Activated naive CD8-positive, alpha-beta T cell treated with anti-CD3 and anti-CD28 coated beads for 36 hours (primary cell): Measurements from ENCODE around the gene COMMD2. TPM values are rescaled to one million over a fixed set of nuclear protein-coding genes. Genes with fewer than 3 reads are reported as not detected.

Experiments used
- DNase-seq: peaks from one replicate; pipeline ENCODE4 v3.0.0; 2021
- H3K27ac Mint-ChIP-seq: one replicate; pipeline ENCODE4 v1.8.0; 2022; ENCODE audit warnings: mild to moderate bottlenecking, moderate library complexity, mixed read lengths
- H3K27me3 Mint-ChIP-seq: one replicate; pipeline ENCODE4 v1.8.0; 2022; ENCODE audit warnings: mild to moderate bottlenecking, mixed read lengths
- H3K36me3 Mint-ChIP-seq: one replicate; pipeline ENCODE4 v1.8.0; 2021; ENCODE audit warnings: mild to moderate bottlenecking, mixed read lengths
- H3K4me1 Mint-ChIP-seq: one replicate; pipeline ENCODE4 v1.8.0; 2021; ENCODE audit warnings: mixed read lengths
- H3K4me3 Mint-ChIP-seq: one replicate; pipeline ENCODE4 v1.8.0; 2022; ENCODE audit warnings: mild to moderate bottlenecking, moderate library complexity, mixed read lengths
- H3K9me3 Mint-ChIP-seq: one replicate; pipeline ENCODE4 v1.8.0; 2022; ENCODE audit warnings: mixed read lengths
- total RNA-seq, 2 experiments: library from RNA; stranded (reverse); gene quantifications; one replicate each; pipeline ENCODE4 v1.2.3, GENCODE V29; 2021

Gene COMMD2
- total RNA-seq, 2 experiments from 2014 or later = 39.5 to 40.9 TPM

- no peaks in the 10 kb centered on the region for H3K9me3 Mint-ChIP-seq
- DNase-seq = no peak
- H3K36me3 Mint-ChIP-seq = no peaks in the 10 kb centered on the region
- no peak overlapping the region for H3K27ac Mint-ChIP-seq
- H3K4me3 Mint-ChIP-seq = no peak overlapping the region
- peaks cover 13% of the 10 kb centered on the region for H3K27me3 Mint-ChIP-seq
- no peaks in the 10 kb centered on the region for H3K4me1 Mint-ChIP-seq
Observed at GRCh38 chr3:149772861-149773260, 20.6 kb upstream of the COMMD2 start.

- peaks cover 15% of the 10 kb centered on the region for H3K27me3 Mint-ChIP-seq
- H3K9me3 Mint-ChIP-seq = no peaks in the 10 kb centered on the region
- no peak overlapping the region for H3K4me3 Mint-ChIP-seq
- peak; percentile 15 for DNase-seq
- no peak overlapping the region for H3K27ac Mint-ChIP-seq
- H3K4me1 Mint-ChIP-seq = no peaks in the 10 kb centered on the region
- no peaks in the 10 kb centered on the region for H3K36me3 Mint-ChIP-seq
Observed at GRCh38 chr3:149771652-149772271, 19.5 kb upstream of the COMMD2 start.

- no peak for DNase-seq
- Mint-ChIP-seq H3K27ac (no peak overlapping the region), H3K9me3 (no peaks in the 10 kb centered on the region), H3K36me3 (no peaks in the 10 kb centered on the region), H3K27me3 (peaks cover 26% of the 10 kb centered on the region), H3K4me3 (no peak overlapping the region), H3K4me1 (no peaks in the 10 kb centered on the region)
Observed at GRCh38 chr3:149770246-149770645, 18.0 kb upstream of the COMMD2 start.

- Mint-ChIP-seq H3K36me3 (no peaks in the 10 kb centered on the region), H3K9me3 (no peaks in the 10 kb centered on the region), H3K4me1 (no peaks in the 10 kb centered on the region), H3K4me3 (no peak overlapping the region), H3K27ac (no peak overlapping the region), H3K27me3 (peaks cover 26% of the 10 kb centered on the region)
- DNase-seq = no peak
Observed at GRCh38 chr3:149768704-149769103, 16.4 kb upstream of the COMMD2 start.

DNA sequence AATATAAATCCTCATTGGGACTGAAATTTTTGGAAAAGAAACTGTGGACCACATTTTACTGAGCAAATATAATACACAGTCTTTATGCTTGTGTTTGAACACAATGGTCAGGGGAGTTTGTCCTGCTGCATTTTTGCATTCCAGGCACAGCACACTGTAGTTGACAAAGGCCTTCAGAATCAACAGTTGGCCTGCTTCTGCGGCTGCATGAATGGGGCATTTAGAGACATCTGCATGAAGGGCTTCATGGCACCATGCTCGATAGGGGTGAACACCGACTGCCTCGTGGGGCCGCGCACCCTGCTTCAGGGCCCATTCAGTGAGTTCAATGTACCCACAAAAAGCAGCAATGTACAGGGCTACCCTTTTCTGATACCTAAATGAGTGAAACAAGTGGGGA lies 15.4 kb upstream of the COMMD2 start:
- no peak overlapping the region for H3K4me3 Mint-ChIP-seq
- no peaks in the 10 kb centered on the region for H3K9me3 Mint-ChIP-seq
- no peak for DNase-seq
- H3K36me3 Mint-ChIP-seq = no peaks in the 10 kb centered on the region
- H3K27ac Mint-ChIP-seq = no peak overlapping the region
- peaks cover 26% of the 10 kb centered on the region for H3K27me3 Mint-ChIP-seq
- H3K4me1 Mint-ChIP-seq = no peaks in the 10 kb centered on the region

GRCh38 chr3:149765762-149766334 lies 13.6 kb upstream of the COMMD2 start:
- Mint-ChIP-seq H3K4me3 (no peak overlapping the region), H3K27ac (no peak overlapping the region), H3K36me3 (no peaks in the 10 kb centered on the region), H3K9me3 (no peaks in the 10 kb centered on the region), H3K27me3 (peaks cover 17% of the 10 kb centered on the region), H3K4me1 (no peaks in the 10 kb centered on the region)
- no peak for DNase-seq

DNA sequence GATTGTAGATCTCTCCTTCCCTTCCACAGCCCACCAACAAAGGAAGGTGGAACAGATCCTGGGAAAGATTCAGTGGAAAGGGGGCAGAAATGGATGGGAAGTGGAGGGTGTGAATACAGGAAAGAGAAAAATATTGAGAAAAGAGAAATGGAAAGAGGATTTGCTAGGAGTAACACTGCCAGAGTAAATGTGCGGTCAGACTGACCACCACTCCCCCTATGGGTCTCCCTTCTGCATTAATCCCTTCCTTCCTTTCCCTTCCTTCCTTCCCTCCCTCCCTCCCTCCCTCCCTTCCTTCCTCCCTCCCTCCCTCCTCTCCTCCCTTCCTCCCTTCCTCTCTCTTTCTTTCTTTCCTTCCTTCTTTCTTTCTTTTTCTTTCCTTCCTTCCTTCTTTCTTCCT lies 12.0 kb upstream of the COMMD2 start:
- H3K4me3 Mint-ChIP-seq = no peak overlapping the region
- no peaks in the 10 kb centered on the region for H3K36me3 Mint-ChIP-seq
- H3K27me3 Mint-ChIP-seq = peaks cover 19% of the 10 kb centered on the region
- H3K9me3 Mint-ChIP-seq = no peaks in the 10 kb centered on the region
- H3K4me1 Mint-ChIP-seq = no peaks in the 10 kb centered on the region
- DNase-seq = no peak
- no peak overlapping the region for H3K27ac Mint-ChIP-seq

DNA sequence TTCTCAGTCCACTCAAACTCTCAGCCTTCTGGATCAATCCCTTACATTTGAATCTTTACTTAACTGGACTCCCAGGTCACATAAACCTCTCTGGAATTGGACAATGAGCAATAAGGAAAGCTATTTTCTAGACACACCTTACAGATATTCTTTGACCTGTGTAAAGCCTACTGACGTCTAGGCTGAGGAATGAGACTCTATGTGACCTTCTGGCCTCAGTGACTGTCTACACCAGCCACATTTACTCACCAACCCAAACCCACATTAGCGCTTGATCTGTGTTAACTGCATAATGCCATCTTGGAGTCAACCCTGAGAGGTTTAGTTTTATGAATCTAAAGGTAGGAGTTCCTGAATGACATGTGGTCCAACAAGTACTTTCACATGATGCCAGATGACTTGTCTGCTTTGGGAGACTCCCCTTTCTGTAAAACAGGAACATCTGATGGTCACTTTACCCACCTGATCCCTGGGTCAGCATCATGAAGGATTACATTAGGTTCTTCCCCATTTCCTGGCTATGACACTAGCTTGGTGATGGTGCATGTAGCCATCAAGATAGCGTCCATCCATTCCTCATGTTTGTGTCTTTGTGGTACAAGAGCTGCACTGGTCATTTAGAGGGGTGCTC lies 11.4 kb upstream of the COMMD2 start:
- no peaks in the 10 kb centered on the region for H3K36me3 Mint-ChIP-seq
- no peak for DNase-seq
- H3K27me3 Mint-ChIP-seq = peaks cover 21% of the 10 kb centered on the region
- no peak overlapping the region for H3K27ac Mint-ChIP-seq
- H3K4me1 Mint-ChIP-seq = no peaks in the 10 kb centered on the region
- no peak overlapping the region for H3K4me3 Mint-ChIP-seq
- H3K9me3 Mint-ChIP-seq = no peaks in the 10 kb centered on the region

DNA sequence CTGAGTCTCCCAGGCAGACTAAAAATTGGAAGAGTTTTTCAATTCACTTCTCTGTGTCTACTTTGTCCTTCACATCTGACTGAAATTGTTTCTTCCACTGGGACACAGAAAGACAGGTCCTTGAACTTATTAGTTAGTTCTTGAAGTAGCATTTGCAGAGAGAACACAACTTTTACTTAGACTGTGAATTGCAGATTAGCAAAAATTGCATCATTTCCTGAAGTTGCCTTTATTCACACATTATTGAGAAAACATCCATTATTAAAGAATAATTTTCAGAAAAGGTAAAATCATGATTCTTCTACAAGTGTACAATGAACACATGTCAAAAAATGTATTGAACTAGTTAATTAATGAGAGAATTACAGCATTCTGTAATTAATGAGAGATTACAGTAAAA lies 1.4 kb upstream of the COMMD2 start:
- no peak for DNase-seq
- Mint-ChIP-seq H3K4me1 (peaks cover 19% of the 10 kb centered on the region), H3K27me3 (no peaks in the 10 kb centered on the region), H3K36me3 (peaks cover 2% of the 10 kb centered on the region), H3K27ac (peak overlapping the region; percentile 91), H3K4me3 (peak overlapping the region; percentile 95), H3K9me3 (no peaks in the 10 kb centered on the region)

DNA sequence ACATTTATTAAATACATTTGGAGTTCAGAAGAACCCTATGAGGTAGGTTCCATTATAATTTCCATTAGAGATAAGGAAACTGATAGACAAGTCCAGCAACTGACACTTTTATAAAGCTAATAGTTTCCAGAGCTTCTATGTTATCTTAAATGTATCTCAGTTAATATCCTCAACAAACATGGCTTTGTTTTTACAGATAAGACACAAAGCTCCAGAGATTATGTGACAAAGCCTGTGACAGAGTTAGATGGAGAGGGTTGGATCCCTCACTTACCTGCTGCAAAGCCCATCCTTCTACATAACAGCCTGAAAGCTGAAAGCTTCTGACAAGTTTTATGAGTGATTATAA lies 473 bp upstream of the COMMD2 start:
- H3K27me3 Mint-ChIP-seq = no peaks in the 10 kb centered on the region
- DNase-seq = no peak
- no peaks in the 10 kb centered on the region for H3K9me3 Mint-ChIP-seq
- H3K4me1 Mint-ChIP-seq = peaks cover 19% of the 10 kb centered on the region
- H3K36me3 Mint-ChIP-seq = peaks cover 8% of the 10 kb centered on the region
- H3K4me3 Mint-ChIP-seq = peak overlapping the region; percentile 95
- H3K27ac Mint-ChIP-seq = peak overlapping the region; percentile 91

GRCh38 chr3:149751551-149751950 lies 738 bp downstream of the COMMD2 start:
- H3K4me3 Mint-ChIP-seq = peak overlapping the region; percentile 95
- no peak for DNase-seq
- H3K36me3 Mint-ChIP-seq = peaks cover 18% of the 10 kb centered on the region
- no peaks in the 10 kb centered on the region for H3K27me3 Mint-ChIP-seq
- H3K9me3 Mint-ChIP-seq = no peaks in the 10 kb centered on the region
- no peak overlapping the region for H3K27ac Mint-ChIP-seq
- peaks cover 19% of the 10 kb centered on the region for H3K4me1 Mint-ChIP-seq

DNA sequence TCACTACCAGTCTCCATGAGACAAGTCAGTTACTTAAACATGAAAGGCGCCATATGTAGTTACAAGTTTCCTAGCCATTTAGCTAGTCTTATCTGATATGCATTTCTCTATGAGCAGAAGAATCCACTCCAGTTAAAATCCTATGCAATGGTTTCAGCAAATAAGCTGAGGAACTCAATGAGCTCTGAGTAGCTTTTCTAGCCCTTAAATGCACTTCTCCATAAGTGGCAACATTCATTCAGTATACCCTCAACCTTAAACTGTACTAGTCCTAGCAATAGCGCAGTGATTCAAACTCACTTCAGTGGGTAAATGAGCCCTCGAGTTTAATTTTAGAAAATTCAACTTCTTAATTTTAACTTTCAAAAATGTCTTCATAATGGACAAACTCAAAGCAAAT lies 7.7 kb downstream of the COMMD2 start:
- DNase-seq = no peak
- Mint-ChIP-seq H3K27me3 (no peaks in the 10 kb centered on the region), H3K9me3 (no peaks in the 10 kb centered on the region), H3K36me3 (peaks cover 30% of the 10 kb centered on the region), H3K27ac (no peak overlapping the region), H3K4me1 (peaks cover 3% of the 10 kb centered on the region), H3K4me3 (no peak overlapping the region)

GRCh38 chr3:149744151-149744550 lies 8.1 kb downstream of the COMMD2 start:
- H3K27ac Mint-ChIP-seq = no peak overlapping the region
- DNase-seq = no peak
- H3K27me3 Mint-ChIP-seq = no peaks in the 10 kb centered on the region
- peaks cover 30% of the 10 kb centered on the region for H3K36me3 Mint-ChIP-seq
- H3K4me1 Mint-ChIP-seq = peaks cover 3% of the 10 kb centered on the region
- no peak overlapping the region for H3K4me3 Mint-ChIP-seq
- no peaks in the 10 kb centered on the region for H3K9me3 Mint-ChIP-seq

DNA sequence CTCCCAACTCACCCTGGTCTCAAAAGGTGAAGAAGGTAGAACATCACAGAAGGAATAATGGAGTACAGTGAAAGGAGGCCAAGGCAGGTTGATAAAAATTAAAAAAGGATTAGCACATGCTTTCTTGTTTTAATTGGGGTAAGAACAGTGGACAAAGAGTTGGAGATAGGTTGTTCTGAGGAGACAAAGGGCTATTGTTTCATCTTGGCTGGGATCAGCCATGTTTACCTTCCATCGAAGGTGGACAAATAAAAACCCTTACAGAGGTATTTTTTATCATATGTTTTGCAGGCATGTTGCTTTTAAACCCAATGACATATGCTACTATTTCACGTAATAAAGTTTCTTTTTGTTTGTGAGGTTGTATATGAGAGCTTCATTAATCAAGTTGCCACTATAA lies 12.9 kb downstream of the COMMD2 start:
- Mint-ChIP-seq H3K9me3 (no peaks in the 10 kb centered on the region), H3K4me3 (no peak overlapping the region), H3K27me3 (no peaks in the 10 kb centered on the region), H3K4me1 (peaks cover 2% of the 10 kb centered on the region), H3K36me3 (peaks cover 9% of the 10 kb centered on the region), H3K27ac (no peak overlapping the region)
- no peak for DNase-seq

DNA sequence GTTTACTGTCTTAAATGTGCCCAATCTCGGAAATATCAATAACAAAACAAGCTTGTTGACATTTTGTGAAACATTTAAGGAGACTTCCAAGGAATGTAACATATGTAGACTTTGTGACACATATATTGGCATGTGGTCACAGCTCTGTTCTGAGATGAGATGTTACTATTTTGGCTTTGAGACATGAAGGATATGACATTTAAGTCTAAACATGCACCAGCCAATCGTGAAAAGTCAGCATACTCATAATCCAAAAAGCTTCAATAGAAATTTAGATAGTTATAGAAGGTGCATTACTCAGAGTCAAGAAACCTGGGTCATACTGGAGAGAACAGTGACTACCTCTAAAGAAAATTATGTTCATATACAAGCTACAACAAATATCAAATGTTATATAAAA lies 13.4 kb downstream of the COMMD2 start:
- DNase-seq = no peak
- Mint-ChIP-seq H3K27ac (no peak overlapping the region), H3K9me3 (no peaks in the 10 kb centered on the region), H3K27me3 (no peaks in the 10 kb centered on the region), H3K4me1 (no peaks in the 10 kb centered on the region), H3K4me3 (no peak overlapping the region), H3K36me3 (peaks cover 6% of the 10 kb centered on the region)

DNA sequence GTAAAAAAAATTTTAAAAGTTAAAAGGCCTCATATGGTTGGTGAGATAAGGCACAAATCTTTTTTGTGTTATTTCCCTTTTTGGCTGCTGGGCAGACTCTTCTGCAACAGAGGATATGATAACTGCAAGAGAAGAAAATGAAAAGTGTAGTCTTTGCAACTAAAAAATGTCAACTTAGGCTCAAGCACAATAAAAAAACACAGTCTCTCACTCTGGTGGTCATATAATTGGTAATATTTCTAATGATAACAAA lies 15.4 kb downstream of the COMMD2 start:
- H3K4me1 Mint-ChIP-seq = no peaks in the 10 kb centered on the region
- DNase-seq = no peak
- no peaks in the 10 kb centered on the region for H3K9me3 Mint-ChIP-seq
- H3K27me3 Mint-ChIP-seq = no peaks in the 10 kb centered on the region
- H3K4me3 Mint-ChIP-seq = no peak overlapping the region
- H3K36me3 Mint-ChIP-seq = peaks cover 5% of the 10 kb centered on the region
- no peak overlapping the region for H3K27ac Mint-ChIP-seq
